HCT116 (cell line): Measurements from ENCODE around the gene WDR33. TPM values are rescaled to one million over a fixed set of nuclear protein-coding genes. Genes with fewer than 3 reads are reported as not detected.

Experiments
- ATAC-seq: fragments of 200-7000 bp; cut with Tn5 transposase; 2 replicates; pipeline ENCODE4 v1.9.1; 2020; ENCODE audit warnings: mild to moderate bottlenecking, moderate library complexity
- BruUV-seq: library from RNA; stranded (reverse); fragments of 400-500 nt; replicated peaks from 2 replicates; lab custom pipeline; 2021; lab: Mats Ljungman, UMichigan
- CTCF ChIA-PET: fragments of 300-600 bp; sonication (Branson Sonifier 250); formaldehyde crosslinking; loops from one replicate; lab custom pipeline; 2021; ENCODE audit warnings: antibody characterized with exemption; lab: Charles Lee
- POLR2A ChIA-PET: fragments of 300-600, 350-600 bp; sonication (Branson Sonifier 250); formaldehyde crosslinking; loops from one replicate; lab custom pipeline; 2021; ENCODE audit warnings: antibody characterized with exemption; lab: Charles Lee
- RAD21 ChIA-PET, 2 experiments: fragments of 300-600 bp; sonication (Branson Sonifier 250); formaldehyde crosslinking; loops; one replicate each; lab custom pipeline; 2023; ENCODE audit warnings: low total read pairs in 2 of 2; ENCODE audit not compliant: uncharacterized antibody in 2 of 2, unreplicated experiment in 2 of 2, low non-redundant PET in 1 of 2; lab: Charles Lee
- DNase-seq: peaks from one replicate; pipeline ENCODE4 v3.0.0-alpha.2; 2010; ENCODE audit warnings: low read depth, low spot score
- H2AFZ ChIP-seq: fragments of 200-600 bp; shearing (Covaris generic), sonication (generic); 2 replicates; pipeline ENCODE4 v1.6.1; 2017; ENCODE audit warnings: low read depth, mixed run types, mixed read lengths, antibody characterized with exemption, low read length; ENCODE audit not compliant: poor library complexity, severe bottlenecking
- H3K27ac ChIP-seq: 2 replicates; pipeline ENCODE4 v1.5.1; 2012; ENCODE audit warnings: low read depth, low read length
- H3K27me3 ChIP-seq: fragments of 200-600 bp; sonication (generic); 2 replicates; pipeline ENCODE4 v1.6.1; 2016; ENCODE audit warnings: mixed run types, low read length, mixed read lengths; ENCODE audit not compliant: insufficient read depth
- H3K36me3 ChIP-seq, 2 experiments: fragments of 200-500 bp in 1 of 2; fragments of 200-600 bp in 1 of 2; sonication (Bioruptor generic) in 1 of 2; sonication (generic) in 1 of 2; 2 replicates each; pipeline versions ENCODE4 v1.5.1 to v1.6.1; 2014 to 2016; ENCODE audit warnings: low read length in 2 of 2, inconsistent platforms in 1 of 2, mixed read lengths in 1 of 2, mixed run types in 1 of 2; ENCODE audit not compliant: insufficient read depth in 2 of 2, control insufficient read depth in 1 of 2
- H3K4me1 ChIP-seq, 2 experiments: fragments of 200-600 bp in 1 of 2; sonication (generic) in 1 of 2; 2 replicates each; pipeline versions ENCODE4 v1.5.1 to v1.6.1; 2012 to 2017; ENCODE audit warnings: low read length in 2 of 2, inconsistent platforms in 1 of 2, mild to moderate bottlenecking in 1 of 2, mixed read lengths in 1 of 2, mixed run types in 1 of 2, moderate library complexity in 1 of 2; ENCODE audit not compliant: insufficient read depth in 2 of 2, control insufficient read depth in 1 of 2
- H3K4me2 ChIP-seq: fragments of 200-600 bp; sonication (generic); 2 replicates; pipeline ENCODE4 v1.6.1; 2017; ENCODE audit warnings: mixed run types, low read length, mixed read lengths
- H3K4me3 ChIP-seq, 2 experiments: fragments of 200-600 bp in 1 of 2; sonication (generic) in 1 of 2; replicated peaks in 1 of 2; 2 replicates each; pipeline ENCODE4 v1.5.1; 2011 to 2016; ENCODE audit warnings: low read length in 2 of 2, control low read depth in 1 of 2, low read depth in 1 of 2, mild to moderate bottlenecking in 1 of 2, mixed read lengths in 1 of 2, mixed run types in 1 of 2
- H3K79me2 ChIP-seq: fragments of 200-600 bp; sonication (generic); 2 replicates; pipeline ENCODE4 v1.6.1; 2017; ENCODE audit warnings: mild to moderate bottlenecking, mixed run types, low read length, moderate library complexity, mixed read lengths; ENCODE audit not compliant: insufficient read depth
- H3K9ac ChIP-seq: fragments of 200-600 bp; sonication (generic); 2 replicates; pipeline ENCODE4 v1.6.1; 2016; ENCODE audit warnings: low read length, mixed read lengths
- H3K9me2 ChIP-seq: fragments of 200-600 bp; sonication (generic), shearing (Covaris generic); 2 replicates; pipeline ENCODE4 v1.6.1; 2017; ENCODE audit warnings: mixed run types, mild to moderate bottlenecking, moderate library complexity; ENCODE audit not compliant: insufficient read depth
- H3K9me3 ChIP-seq, 2 experiments: fragments of 200-500 bp in 1 of 2; fragments of 200-600 bp in 1 of 2; sonication (Bioruptor generic) in 1 of 2; sonication (generic) in 1 of 2; 2 replicates each; pipeline ENCODE4 v1.6.1; 2014 to 2017; ENCODE audit warnings: low read length in 2 of 2, mixed read lengths in 2 of 2, inconsistent platforms in 1 of 2, low read depth in 1 of 2, mild to moderate bottlenecking in 1 of 2, mixed run types in 1 of 2, moderate library complexity in 1 of 2; ENCODE audit not compliant: control insufficient read depth in 1 of 2, insufficient read depth in 1 of 2
- H4K20me1 ChIP-seq: fragments of 200-600 bp; sonication (generic), shearing (Covaris generic); 2 replicates; pipeline ENCODE4 v1.6.1; 2017; ENCODE audit warnings: mixed run types, mild to moderate bottlenecking, moderate library complexity; ENCODE audit not compliant: insufficient read depth
- CBX3 ChIP-seq: IDR thresholded peaks from 2 replicates; pipeline ENCODE4 v1.6.1; 2012; ENCODE audit warnings: low read depth
- EGR1 ChIP-seq: IDR thresholded peaks from 2 replicates; pipeline ENCODE4 v1.6.1; 2012; ENCODE audit warnings: low read depth
- ELF1 ChIP-seq: IDR thresholded peaks from 2 replicates; pipeline ENCODE4 v1.6.1; 2012; ENCODE audit warnings: low read depth, borderline replicate concordance
- EZH2phosphoT487 ChIP-seq: fragments of 200-600 bp; IDR thresholded peaks from 2 replicates; pipeline ENCODE4 v1.6.1; 2018; ENCODE audit warnings: antibody characterized with exemption, borderline replicate concordance
- FOSL1 ChIP-seq: IDR thresholded peaks from 2 replicates; pipeline ENCODE4 v1.6.1; 2012; ENCODE audit warnings: low read depth
- JUND ChIP-seq: IDR thresholded peaks from 2 replicates; pipeline ENCODE4 v1.6.1; 2012
- RAD21 ChIP-seq: IDR thresholded peaks from 2 replicates; pipeline ENCODE4 v1.6.1; 2012; ENCODE audit warnings: low read depth, mild to moderate bottlenecking
- TCF7L2 ChIP-seq: IDR thresholded peaks from 2 replicates; pipeline ENCODE4 v1.7.0; 2011; ENCODE audit warnings: borderline replicate concordance, inconsistent platforms; ENCODE audit not compliant: insufficient read depth, insufficient read length; ENCODE audit errors: extremely low read depth
- ZNF274 ChIP-seq: fragments of 200-500 bp; sonication (Bioruptor generic); IDR thresholded peaks from 2 replicates; pipeline ENCODE4 v1.6.1; 2014; ENCODE audit warnings: mild to moderate bottlenecking, low read depth, low read length, inconsistent platforms
- intact Hi-C: fragments of 100-400 bp; cut with micrococcal nuclease; formaldehyde crosslinking; loops from 2 replicates; pipeline ENCODE4 v1.10.0; 2022
- total RNA-seq: library from RNA; stranded (reverse); gene quantifications from one replicate; pipeline ENCODE4 v1.2.1, GENCODE V29; 2021; ENCODE audit not compliant: unreplicated experiment
- TF ChIP-seq, protein P1 (sequence below): IDR thresholded peaks from 2 replicates; pipeline ENCODE4 v1.6.1; 2012
- TF ChIP-seq, protein P2 (sequence below): IDR thresholded peaks from 2 replicates; pipeline ENCODE4 v1.6.1; 2012

Gene WDR33
- total RNA-seq, 1 experiment from 2014 or later, result 52.5 TPM

DNA sequence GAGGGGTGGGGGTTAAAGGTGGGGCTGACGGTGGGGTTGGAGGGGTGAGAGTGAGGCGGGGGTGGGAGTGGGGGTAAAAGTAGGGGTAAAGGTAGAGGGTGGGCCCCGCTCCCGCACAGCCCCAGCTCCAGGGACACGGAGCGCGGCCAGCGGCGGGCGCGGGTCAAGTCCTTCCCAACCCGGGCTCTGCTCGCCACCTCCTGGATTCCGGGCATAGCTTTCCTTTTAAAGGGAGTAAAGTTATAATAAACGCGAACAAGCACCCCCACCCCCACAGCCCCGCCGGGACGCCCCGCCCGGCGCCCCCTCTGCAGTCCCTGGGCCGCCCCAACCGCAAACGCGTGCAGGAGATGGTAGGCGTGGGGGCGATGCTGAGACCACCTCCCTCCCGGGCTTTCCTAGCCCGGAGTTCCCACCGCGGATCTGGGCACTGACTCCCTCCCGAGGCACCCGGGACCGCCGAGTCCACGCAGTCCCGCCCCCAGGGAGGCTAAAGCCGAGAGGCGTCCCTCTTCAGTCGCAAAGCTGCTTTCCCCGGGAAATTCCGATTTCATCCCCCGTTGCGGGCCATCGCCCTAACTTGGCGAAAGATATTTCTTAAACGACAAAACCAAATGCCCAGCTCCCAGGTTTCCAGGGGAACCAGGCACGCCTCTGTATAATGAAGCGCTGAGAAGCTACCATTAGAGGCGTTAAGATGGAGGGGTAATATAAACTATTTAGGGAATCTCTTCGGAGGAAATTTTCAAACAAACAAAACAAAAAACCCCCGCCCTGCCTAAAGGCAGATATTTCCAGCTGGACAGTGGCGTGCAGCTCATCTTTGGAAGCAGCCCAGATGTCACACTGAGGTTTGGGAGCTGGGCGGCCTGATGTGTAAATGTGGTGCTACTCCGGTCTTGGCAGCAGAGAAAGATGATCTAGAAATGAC lies 135.4 kb downstream of the WDR33 start, which contains the start of gene LIMS2:
Gene LIMS2, minus strand, starts transcription at position 200 of the 931 bp plus-strand sequence. CDS start 506 bp downstream, outside the sequence.
- DNase-seq, result no peak
- TF ChIP-seq RAD21 (peak; percentile 37), JUND (no peak)
- H3K79me2 ChIP-seq, result no peaks in the 10 kb centered on the region
- H3K9me2 ChIP-seq, result no peaks in the 10 kb centered on the region
- no peak within 1 kb of the TSS; the same call in 1 of the 2 replicates for H3K27ac ChIP-seq
- intact Hi-C loops, result loop anchor here (10.0 kb wide), 1 partner anchor 481 kb away; no protein-coding TSS in a partner anchor
- ChIA-PET POLR2A (no interaction called here), CTCF (interaction anchor here (0.9 to 1.8 kb wide), 3 partner anchors 84 to 479 kb away, joined by 3 to 10 read pairs (median 5); no protein-coding TSS in a partner anchor), RAD21 (no interaction called here)
- H3K4me3 ChIP-seq, result peak within 1 kb of the TSS; percentile 43 to 59
- ATAC-seq, result peak; percentile 72
- peak within 1 kb of the TSS; percentile 40 for H3K9ac ChIP-seq
- peaks cover 7% of the 10 kb centered on the region; the same call in 1 of the 2 replicates for H3K27me3 ChIP-seq
- H2AFZ ChIP-seq, result peak within 1 kb of the TSS; percentile 92
- H4K20me1 ChIP-seq, result no peaks in the 10 kb centered on the region
- no peaks in the 10 kb centered on the region for H3K36me3 ChIP-seq
- H3K4me1 ChIP-seq, result peaks cover 0 to 15% of the 10 kb centered on the region in 2 experiments; a peak in 2 of 4 replicates
- peak within 1 kb of the TSS; percentile 96 for H3K4me2 ChIP-seq
- H3K9me3 ChIP-seq, result no peaks in the 10 kb centered on the region
- BruUV-seq, result no TSS peak

DNA sequence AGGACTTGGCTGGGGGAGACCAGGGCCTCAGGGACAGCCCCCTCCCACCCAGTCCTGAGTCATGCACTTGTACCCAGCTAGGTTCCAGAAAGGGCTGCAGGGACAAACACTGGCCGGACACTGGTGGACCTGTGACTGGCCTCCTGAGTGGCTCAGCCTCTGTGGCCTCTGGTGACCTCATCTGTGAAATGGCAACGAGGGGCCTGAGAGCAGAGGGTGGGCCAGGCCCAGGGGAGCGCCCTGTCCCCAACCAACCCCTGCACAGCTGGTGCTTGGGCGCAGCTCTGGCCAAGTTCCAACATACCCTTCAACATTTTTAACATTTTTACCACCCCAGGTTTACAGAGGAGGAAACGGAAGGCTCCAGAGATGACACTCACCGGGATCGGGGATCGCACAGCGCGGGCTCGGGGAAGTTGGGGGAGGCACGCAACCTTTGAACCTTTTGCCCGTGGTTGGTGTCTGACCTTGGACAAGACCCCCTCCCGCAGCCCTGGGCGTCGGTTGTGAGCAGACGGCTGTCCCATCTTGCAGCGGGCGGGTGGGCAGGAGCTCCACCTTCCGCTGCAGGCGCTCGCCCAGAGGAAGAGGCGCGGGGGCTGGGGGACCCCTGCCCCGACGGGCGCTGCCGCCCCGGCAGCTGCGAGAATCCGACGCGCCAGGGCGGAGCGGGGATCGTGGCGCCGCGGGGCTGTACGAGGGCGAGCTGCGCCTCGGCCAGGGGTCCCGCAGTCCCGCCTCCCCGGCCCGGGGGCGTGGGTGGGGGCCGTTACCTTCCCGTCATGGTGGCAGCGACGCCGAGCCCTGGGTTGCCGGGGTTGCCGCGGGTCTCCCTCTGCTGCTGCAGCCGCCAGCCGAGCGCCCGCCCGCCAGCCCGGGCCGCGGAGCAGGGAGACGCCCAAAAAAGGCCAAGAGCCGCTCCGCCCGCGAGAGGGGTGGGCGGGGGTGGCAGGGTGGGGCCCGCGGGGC lies 136.4 kb downstream of the WDR33 start:
- RAD21 ChIA-PET, result no interaction called here
- H3K27me3 ChIP-seq, result peaks cover 7% of the 10 kb centered on the region; the same call in 1 of the 2 replicates
- no peak for TF ChIP-seq EGR1
- no peak for TF ChIP-seq FOSL1
- TF ChIP-seq EZH2phosphoT487, result no peak
- no peak for TF ChIP-seq CBX3
- TF ChIP-seq ELF1, result no peak
- TF ChIP-seq, protein P1, sequence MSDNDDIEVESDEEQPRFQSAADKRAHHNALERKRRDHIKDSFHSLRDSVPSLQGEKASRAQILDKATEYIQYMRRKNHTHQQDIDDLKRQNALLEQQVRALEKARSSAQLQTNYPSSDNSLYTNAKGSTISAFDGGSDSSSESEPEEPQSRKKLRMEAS, result no peak
- TF ChIP-seq ZNF274, result no peak
- TF ChIP-seq TCF7L2, result no peak
- TF ChIP-seq, protein P2, sequence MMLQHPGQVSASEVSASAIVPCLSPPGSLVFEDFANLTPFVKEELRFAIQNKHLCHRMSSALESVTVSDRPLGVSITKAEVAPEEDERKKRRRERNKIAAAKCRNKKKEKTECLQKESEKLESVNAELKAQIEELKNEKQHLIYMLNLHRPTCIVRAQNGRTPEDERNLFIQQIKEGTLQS, result no peak

More for the DNA sequence above, 136.4 kb downstream of the WDR33 start:
- Histone ChIP-seq H3K4me2 (peak overlapping the region; percentile 70), H2AFZ (no peak overlapping the region), H3K36me3 (no peaks in the 10 kb centered on the region), H3K9me3 (no peaks in the 10 kb centered on the region), H3K9ac (no peak overlapping the region; the same call in 1 of the 2 replicates), H3K79me2 (no peaks in the 10 kb centered on the region), H4K20me1 (no peaks in the 10 kb centered on the region), H3K27ac (no peak overlapping the region; the same call in 1 of the 2 replicates), H3K9me2 (no peaks in the 10 kb centered on the region), H3K4me1 (peaks cover 0 to 15% of the 10 kb centered on the region in 2 experiments; a peak in 2 of 4 replicates), H3K4me3 (peak overlapping the region; percentile 21 to 51)
- DNase-seq (no peak), ATAC-seq (peak; percentile 58)
- intact Hi-C loops, result loop anchor here (10.0 kb wide), 1 partner anchor 480 kb away; no protein-coding TSS in a partner anchor
- ChIA-PET CTCF (interaction anchor here (1.1 to 1.8 kb wide), 2 partner anchors 83 to 477 kb away, joined by 5 to 10 read pairs; no protein-coding TSS in a partner anchor), POLR2A (no interaction called here)
- BruUV-seq, result no TSS peak
